HCT116 (cell line): Measurements from ENCODE around the gene FTCD. TPM values are rescaled to one million over a fixed set of nuclear protein-coding genes. Genes with fewer than 3 reads are reported as not detected.

Experiments used
- ATAC-seq: fragments of 200-7000 bp; cut with Tn5 transposase; 2 replicates; pipeline ENCODE4 v1.9.1; 2020; ENCODE audit warnings: mild to moderate bottlenecking, moderate library complexity
- BruUV-seq: library from RNA; stranded (reverse); fragments of 400-500 nt; replicated peaks from 2 replicates; lab custom pipeline; 2021; lab: Mats Ljungman, UMichigan
- CTCF ChIA-PET: fragments of 300-600 bp; sonication (Branson Sonifier 250); formaldehyde crosslinking; loops from one replicate; lab custom pipeline; 2021; ENCODE audit warnings: antibody characterized with exemption; lab: Charles Lee
- POLR2A ChIA-PET: fragments of 300-600, 350-600 bp; sonication (Branson Sonifier 250); formaldehyde crosslinking; loops from one replicate; lab custom pipeline; 2021; ENCODE audit warnings: antibody characterized with exemption; lab: Charles Lee
- RAD21 ChIA-PET, 2 experiments: fragments of 300-600 bp; sonication (Branson Sonifier 250); formaldehyde crosslinking; loops; one replicate each; lab custom pipeline; 2023; ENCODE audit warnings: low total read pairs in 2 of 2; ENCODE audit not compliant: uncharacterized antibody in 2 of 2, unreplicated experiment in 2 of 2, low non-redundant PET in 1 of 2; lab: Charles Lee
- DNase-seq: peaks from one replicate; pipeline ENCODE4 v3.0.0-alpha.2; 2010; ENCODE audit warnings: low read depth, low spot score
- H2AFZ ChIP-seq: fragments of 200-600 bp; shearing (Covaris generic), sonication (generic); 2 replicates; pipeline ENCODE4 v1.6.1; 2017; ENCODE audit warnings: low read depth, mixed run types, mixed read lengths, antibody characterized with exemption, low read length; ENCODE audit not compliant: poor library complexity, severe bottlenecking
- H3K27ac ChIP-seq: 2 replicates; pipeline ENCODE4 v1.5.1; 2012; ENCODE audit warnings: low read depth, low read length
- H3K27me3 ChIP-seq: fragments of 200-600 bp; sonication (generic); 2 replicates; pipeline ENCODE4 v1.6.1; 2016; ENCODE audit warnings: mixed run types, low read length, mixed read lengths; ENCODE audit not compliant: insufficient read depth
- H3K36me3 ChIP-seq, 2 experiments: fragments of 200-500 bp in 1 of 2; fragments of 200-600 bp in 1 of 2; sonication (Bioruptor generic) in 1 of 2; sonication (generic) in 1 of 2; 2 replicates each; pipeline versions ENCODE4 v1.5.1 to v1.6.1; 2014 to 2016; ENCODE audit warnings: low read length in 2 of 2, inconsistent platforms in 1 of 2, mixed read lengths in 1 of 2, mixed run types in 1 of 2; ENCODE audit not compliant: insufficient read depth in 2 of 2, control insufficient read depth in 1 of 2
- H3K4me1 ChIP-seq, 2 experiments: fragments of 200-600 bp in 1 of 2; sonication (generic) in 1 of 2; 2 replicates each; pipeline versions ENCODE4 v1.5.1 to v1.6.1; 2012 to 2017; ENCODE audit warnings: low read length in 2 of 2, inconsistent platforms in 1 of 2, mild to moderate bottlenecking in 1 of 2, mixed read lengths in 1 of 2, mixed run types in 1 of 2, moderate library complexity in 1 of 2; ENCODE audit not compliant: insufficient read depth in 2 of 2, control insufficient read depth in 1 of 2
- H3K4me2 ChIP-seq: fragments of 200-600 bp; sonication (generic); 2 replicates; pipeline ENCODE4 v1.6.1; 2017; ENCODE audit warnings: mixed run types, low read length, mixed read lengths
- H3K4me3 ChIP-seq, 2 experiments: fragments of 200-600 bp in 1 of 2; sonication (generic) in 1 of 2; replicated peaks in 1 of 2; 2 replicates each; pipeline ENCODE4 v1.5.1; 2011 to 2016; ENCODE audit warnings: low read length in 2 of 2, control low read depth in 1 of 2, low read depth in 1 of 2, mild to moderate bottlenecking in 1 of 2, mixed read lengths in 1 of 2, mixed run types in 1 of 2
- H3K79me2 ChIP-seq: fragments of 200-600 bp; sonication (generic); 2 replicates; pipeline ENCODE4 v1.6.1; 2017; ENCODE audit warnings: mild to moderate bottlenecking, mixed run types, low read length, moderate library complexity, mixed read lengths; ENCODE audit not compliant: insufficient read depth
- H3K9ac ChIP-seq: fragments of 200-600 bp; sonication (generic); 2 replicates; pipeline ENCODE4 v1.6.1; 2016; ENCODE audit warnings: low read length, mixed read lengths
- H3K9me2 ChIP-seq: fragments of 200-600 bp; sonication (generic), shearing (Covaris generic); 2 replicates; pipeline ENCODE4 v1.6.1; 2017; ENCODE audit warnings: mixed run types, mild to moderate bottlenecking, moderate library complexity; ENCODE audit not compliant: insufficient read depth
- H3K9me3 ChIP-seq, 2 experiments: fragments of 200-500 bp in 1 of 2; fragments of 200-600 bp in 1 of 2; sonication (Bioruptor generic) in 1 of 2; sonication (generic) in 1 of 2; 2 replicates each; pipeline ENCODE4 v1.6.1; 2014 to 2017; ENCODE audit warnings: low read length in 2 of 2, mixed read lengths in 2 of 2, inconsistent platforms in 1 of 2, low read depth in 1 of 2, mild to moderate bottlenecking in 1 of 2, mixed run types in 1 of 2, moderate library complexity in 1 of 2; ENCODE audit not compliant: control insufficient read depth in 1 of 2, insufficient read depth in 1 of 2
- H4K20me1 ChIP-seq: fragments of 200-600 bp; sonication (generic), shearing (Covaris generic); 2 replicates; pipeline ENCODE4 v1.6.1; 2017; ENCODE audit warnings: mixed run types, mild to moderate bottlenecking, moderate library complexity; ENCODE audit not compliant: insufficient read depth
- ATF3 ChIP-seq: IDR thresholded peaks from 2 replicates; pipeline ENCODE4 v1.6.1; 2012
- CBX3 ChIP-seq: IDR thresholded peaks from 2 replicates; pipeline ENCODE4 v1.6.1; 2012; ENCODE audit warnings: low read depth
- EGR1 ChIP-seq: IDR thresholded peaks from 2 replicates; pipeline ENCODE4 v1.6.1; 2012; ENCODE audit warnings: low read depth
- ELF1 ChIP-seq: IDR thresholded peaks from 2 replicates; pipeline ENCODE4 v1.6.1; 2012; ENCODE audit warnings: low read depth, borderline replicate concordance
- EZH2 ChIP-seq: fragments of 200-600 bp; sonication (generic); IDR thresholded peaks from 2 replicates; pipeline ENCODE4 v1.6.1; 2017; ENCODE audit warnings: antibody characterized with exemption, mixed run types
- EZH2phosphoT487 ChIP-seq: fragments of 200-600 bp; IDR thresholded peaks from 2 replicates; pipeline ENCODE4 v1.6.1; 2018; ENCODE audit warnings: antibody characterized with exemption, borderline replicate concordance
- FOSL1 ChIP-seq: IDR thresholded peaks from 2 replicates; pipeline ENCODE4 v1.6.1; 2012; ENCODE audit warnings: low read depth
- JUND ChIP-seq: IDR thresholded peaks from 2 replicates; pipeline ENCODE4 v1.6.1; 2012
- MAX ChIP-seq: IDR thresholded peaks from 2 replicates; pipeline ENCODE4 v1.6.1; 2012
- POLR2AphosphoS5 ChIP-seq: IDR thresholded peaks from 2 replicates; pipeline ENCODE4 v1.6.1; 2011; ENCODE audit warnings: mild to moderate bottlenecking, low read depth, low read length, moderate library complexity
- SIN3A ChIP-seq: IDR thresholded peaks from 2 replicates; pipeline ENCODE4 v1.6.1; 2012; ENCODE audit warnings: low read depth
- SP1 ChIP-seq: IDR thresholded peaks from 2 replicates; pipeline ENCODE4 v1.6.1; 2012; ENCODE audit warnings: low read depth
- TCF7L2 ChIP-seq: IDR thresholded peaks from 2 replicates; pipeline ENCODE4 v1.7.0; 2011; ENCODE audit warnings: borderline replicate concordance, inconsistent platforms; ENCODE audit not compliant: insufficient read depth, insufficient read length; ENCODE audit errors: extremely low read depth
- YY1 ChIP-seq: IDR thresholded peaks from 2 replicates; pipeline ENCODE4 v1.6.1; 2011; ENCODE audit warnings: low read length, low read depth, moderate library complexity, mild to moderate bottlenecking; ENCODE audit not compliant: insufficient replicate concordance; ENCODE audit errors: extremely low read depth
- ZNF274 ChIP-seq: fragments of 200-500 bp; sonication (Bioruptor generic); IDR thresholded peaks from 2 replicates; pipeline ENCODE4 v1.6.1; 2014; ENCODE audit warnings: mild to moderate bottlenecking, low read depth, low read length, inconsistent platforms
- intact Hi-C: fragments of 100-400 bp; cut with micrococcal nuclease; formaldehyde crosslinking; loops from 2 replicates; pipeline ENCODE4 v1.10.0; 2022
- total RNA-seq: library from RNA; stranded (reverse); gene quantifications from one replicate; pipeline ENCODE4 v1.2.1, GENCODE V29; 2021; ENCODE audit not compliant: unreplicated experiment
- TF ChIP-seq, protein P1 (sequence below): IDR thresholded peaks from 2 replicates; pipeline ENCODE4 v1.6.1; 2012; ENCODE audit warnings: low read depth
- TF ChIP-seq, protein P2 (sequence below), 3 experiments: fragments of 200-600 bp in 1 of 3; sonication (generic) in 1 of 3; IDR thresholded peaks in 2 of 3; conservative IDR thresholded peaks in 1 of 3; 2 replicates each; pipeline ENCODE4 v1.5.1; 2012 to 2017; ENCODE audit warnings: low read depth in 2 of 3, low read length in 2 of 3, antibody characterized with exemption in 1 of 3, borderline replicate concordance in 1 of 3, control low read depth in 1 of 3, mild to moderate bottlenecking in 1 of 3, mixed read lengths in 1 of 3, mixed run types in 1 of 3, moderate library complexity in 1 of 3; ENCODE audit not compliant: insufficient read depth in 1 of 3

The FTCD gene
- total RNA-seq, 1 experiment from 2014 or later = 2.5 TPM

DNA sequence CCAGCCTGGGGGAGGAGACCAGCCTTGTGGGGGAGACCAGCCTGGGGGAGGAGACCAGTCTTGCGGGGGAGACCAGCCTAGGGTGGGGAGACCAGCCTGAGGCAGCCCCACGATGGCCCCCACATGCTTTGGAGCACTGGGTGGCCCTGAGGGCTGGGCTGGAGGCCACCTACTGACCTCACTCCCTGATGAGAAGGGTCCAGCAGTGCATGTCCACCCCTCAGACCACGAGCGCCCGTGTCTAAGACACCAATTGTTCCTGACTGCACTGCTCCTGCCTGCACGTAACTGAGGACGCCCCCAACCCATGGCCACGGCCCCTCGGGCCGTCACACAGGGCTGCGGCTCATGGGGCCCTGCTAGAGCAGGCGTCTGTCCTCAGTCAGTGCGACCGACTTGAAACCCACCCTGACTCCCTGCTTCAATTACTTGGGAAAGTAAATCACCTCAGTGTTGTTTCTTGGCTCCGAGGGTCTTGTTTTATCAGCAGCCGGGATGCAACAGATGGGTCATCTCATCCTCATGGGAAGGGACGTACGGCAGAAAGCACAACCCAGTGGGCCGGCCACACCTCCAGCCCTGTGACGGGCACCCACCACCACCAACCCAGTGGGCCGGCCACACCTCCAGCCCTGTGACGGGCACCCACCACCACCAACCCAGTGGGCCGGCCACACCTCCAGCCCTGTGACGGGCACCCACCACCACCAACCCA, 28.7 kb upstream of the FTCD start, which contains the start of gene SPATC1L:
Gene SPATC1L (minus strand): TSS at position 550 of the 715 bp plus-strand sequence. CDS start 1,643 bp downstream, outside the sequence.
- ATAC-seq (no peak), DNase-seq (no peak)
- ChIA-PET CTCF (no interaction called here), RAD21 (no interaction called here), POLR2A (no interaction called here)
- Histone ChIP-seq H3K27me3 (no peaks in the 10 kb centered on the region), H3K27ac (no peak within 1 kb of the TSS), H3K36me3 (no peaks in the 10 kb centered on the region), H3K4me1 (peaks cover 13% of the 10 kb centered on the region in 2 experiments), H3K4me3 (peak within 1 kb of the TSS; percentile 19 to 24; a peak in 3 of 4 replicates), H3K9me2 (no peaks in the 10 kb centered on the region), H3K9me3 (no peaks in the 10 kb centered on the region), H4K20me1 (no peaks in the 10 kb centered on the region), H3K9ac (no peak within 1 kb of the TSS), H3K4me2 (peak within 1 kb of the TSS; percentile 25; the same call in 1 of the 2 replicates), H2AFZ (no peak within 1 kb of the TSS), H3K79me2 (no peaks in the 10 kb centered on the region)
- no TSS peak for BruUV-seq
- intact Hi-C loops = no loop called here
- TF ChIP-seq JUND = no peak
- no peak for TF ChIP-seq ATF3
- TF ChIP-seq, protein P1, sequence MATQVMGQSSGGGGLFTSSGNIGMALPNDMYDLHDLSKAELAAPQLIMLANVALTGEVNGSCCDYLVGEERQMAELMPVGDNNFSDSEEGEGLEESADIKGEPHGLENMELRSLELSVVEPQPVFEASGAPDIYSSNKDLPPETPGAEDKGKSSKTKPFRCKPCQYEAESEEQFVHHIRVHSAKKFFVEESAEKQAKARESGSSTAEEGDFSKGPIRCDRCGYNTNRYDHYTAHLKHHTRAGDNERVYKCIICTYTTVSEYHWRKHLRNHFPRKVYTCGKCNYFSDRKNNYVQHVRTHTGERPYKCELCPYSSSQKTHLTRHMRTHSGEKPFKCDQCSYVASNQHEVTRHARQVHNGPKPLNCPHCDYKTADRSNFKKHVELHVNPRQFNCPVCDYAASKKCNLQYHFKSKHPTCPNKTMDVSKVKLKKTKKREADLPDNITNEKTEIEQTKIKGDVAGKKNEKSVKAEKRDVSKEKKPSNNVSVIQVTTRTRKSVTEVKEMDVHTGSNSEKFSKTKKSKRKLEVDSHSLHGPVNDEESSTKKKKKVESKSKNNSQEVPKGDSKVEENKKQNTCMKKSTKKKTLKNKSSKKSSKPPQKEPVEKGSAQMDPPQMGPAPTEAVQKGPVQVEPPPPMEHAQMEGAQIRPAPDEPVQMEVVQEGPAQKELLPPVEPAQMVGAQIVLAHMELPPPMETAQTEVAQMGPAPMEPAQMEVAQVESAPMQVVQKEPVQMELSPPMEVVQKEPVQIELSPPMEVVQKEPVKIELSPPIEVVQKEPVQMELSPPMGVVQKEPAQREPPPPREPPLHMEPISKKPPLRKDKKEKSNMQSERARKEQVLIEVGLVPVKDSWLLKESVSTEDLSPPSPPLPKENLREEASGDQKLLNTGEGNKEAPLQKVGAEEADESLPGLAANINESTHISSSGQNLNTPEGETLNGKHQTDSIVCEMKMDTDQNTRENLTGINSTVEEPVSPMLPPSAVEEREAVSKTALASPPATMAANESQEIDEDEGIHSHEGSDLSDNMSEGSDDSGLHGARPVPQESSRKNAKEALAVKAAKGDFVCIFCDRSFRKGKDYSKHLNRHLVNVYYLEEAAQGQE = no peak
- TF ChIP-seq EGR1 = no peak
- TF ChIP-seq EZH2phosphoT487 = no peak
- no peak for TF ChIP-seq MAX
- TF ChIP-seq, protein P2, sequence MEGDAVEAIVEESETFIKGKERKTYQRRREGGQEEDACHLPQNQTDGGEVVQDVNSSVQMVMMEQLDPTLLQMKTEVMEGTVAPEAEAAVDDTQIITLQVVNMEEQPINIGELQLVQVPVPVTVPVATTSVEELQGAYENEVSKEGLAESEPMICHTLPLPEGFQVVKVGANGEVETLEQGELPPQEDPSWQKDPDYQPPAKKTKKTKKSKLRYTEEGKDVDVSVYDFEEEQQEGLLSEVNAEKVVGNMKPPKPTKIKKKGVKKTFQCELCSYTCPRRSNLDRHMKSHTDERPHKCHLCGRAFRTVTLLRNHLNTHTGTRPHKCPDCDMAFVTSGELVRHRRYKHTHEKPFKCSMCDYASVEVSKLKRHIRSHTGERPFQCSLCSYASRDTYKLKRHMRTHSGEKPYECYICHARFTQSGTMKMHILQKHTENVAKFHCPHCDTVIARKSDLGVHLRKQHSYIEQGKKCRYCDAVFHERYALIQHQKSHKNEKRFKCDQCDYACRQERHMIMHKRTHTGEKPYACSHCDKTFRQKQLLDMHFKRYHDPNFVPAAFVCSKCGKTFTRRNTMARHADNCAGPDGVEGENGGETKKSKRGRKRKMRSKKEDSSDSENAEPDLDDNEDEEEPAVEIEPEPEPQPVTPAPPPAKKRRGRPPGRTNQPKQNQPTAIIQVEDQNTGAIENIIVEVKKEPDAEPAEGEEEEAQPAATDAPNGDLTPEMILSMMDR (IDR thresholded peaks at IDR 0.05 in 2 of 3, conservative IDR thresholded peaks at IDR 0.05 in 1 of 3; ENCODE audit: borderline replicate concordance in 1 of 3, insufficient read depth in 1 of 3, low read depth in 2 of 3, low read length in 2 of 3) = no peak
- no peak for TF ChIP-seq YY1
- no peak for TF ChIP-seq EZH2
- no peak for TF ChIP-seq SP1
- no peak for TF ChIP-seq POLR2AphosphoS5
- no peak for TF ChIP-seq CBX3
- no peak for TF ChIP-seq FOSL1
- no peak for TF ChIP-seq SIN3A
- no peak for TF ChIP-seq ZNF274
- TF ChIP-seq ELF1 = no peak
- no peak for TF ChIP-seq TCF7L2
